HG03095 (cell line): ENCODE data around the gene BRWD1.
"Not testable (repeated sequence)": the region's sequence is repeated elsewhere in the genome, so short reads cannot be mapped to it uniquely, and the experiment has no call there.

ENCODE experiments used
- ATAC-seq: cut with Tn5 transposase; IDR thresholded peaks from one replicate; pipeline ENCODE4 v1.9.1; 2021; ENCODE audit warnings: moderate library complexity; ENCODE audit not compliant: unreplicated experiment

BRWD1 gene

DNA sequence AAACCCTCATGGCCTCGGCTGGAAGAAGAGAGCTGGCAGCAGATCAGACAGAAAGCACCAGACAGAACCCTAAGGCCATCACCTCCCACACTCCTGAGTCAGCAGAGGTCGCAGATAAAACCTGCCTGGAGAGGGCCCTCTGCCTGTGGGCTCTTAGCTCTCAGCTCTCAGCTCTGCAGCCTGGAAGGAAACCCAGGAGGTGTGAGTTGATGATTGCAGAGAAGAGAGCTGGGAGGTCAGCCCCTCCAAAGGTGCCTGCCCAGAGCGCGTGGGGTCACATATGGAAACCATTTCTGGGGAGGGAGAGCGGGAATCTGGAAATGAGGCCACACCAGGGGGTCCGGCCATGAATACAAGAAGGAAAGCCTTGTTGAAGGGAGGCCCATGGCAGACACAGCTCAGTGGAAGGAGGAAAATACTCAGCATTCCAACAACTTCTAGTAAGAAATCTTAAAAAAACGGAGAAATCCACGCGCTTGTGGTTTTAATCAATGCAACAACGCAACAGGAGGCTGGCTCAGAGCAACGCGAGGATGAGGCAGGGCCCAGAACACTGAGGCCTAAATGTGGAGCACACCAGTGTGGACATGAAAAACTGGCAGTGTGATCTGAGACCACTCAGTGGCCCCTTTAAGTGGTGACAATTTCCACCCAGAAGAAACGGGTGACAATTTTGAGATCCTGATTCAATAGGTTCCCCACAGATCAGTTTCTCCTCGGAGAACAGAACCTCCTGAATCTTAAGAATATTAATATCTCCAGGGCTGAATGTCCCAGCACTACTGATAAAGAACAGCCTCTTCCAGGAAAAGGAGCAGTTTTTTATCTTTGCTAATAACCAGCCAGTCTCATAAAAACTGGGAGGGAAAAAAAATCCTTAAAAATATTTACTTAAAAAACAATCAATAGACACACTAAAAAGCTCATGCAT, 175.9 kb downstream of the BRWD1 start:
- no peak for ATAC-seq

DNA sequence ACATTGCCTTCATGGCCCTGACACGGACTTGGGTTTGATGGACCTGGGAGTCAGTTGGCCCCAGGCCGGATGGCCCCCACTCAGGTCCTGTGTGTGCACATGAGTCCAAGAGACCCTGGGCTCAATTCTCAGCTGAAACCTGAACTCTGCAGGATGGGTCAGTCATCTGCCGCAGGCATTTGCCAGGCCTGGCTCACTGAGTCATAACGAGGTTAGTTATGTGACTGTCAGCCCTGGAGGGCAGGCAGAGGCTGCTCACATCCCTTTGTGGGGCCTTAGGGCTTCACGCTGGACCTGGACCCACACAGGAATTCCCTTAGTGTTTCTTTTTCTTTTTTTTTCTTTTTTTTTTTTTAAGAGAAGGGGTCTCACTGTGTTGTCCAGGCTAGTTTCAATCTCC, 176.7 kb downstream of the BRWD1 start:
- ATAC-seq = no peak

DNA sequence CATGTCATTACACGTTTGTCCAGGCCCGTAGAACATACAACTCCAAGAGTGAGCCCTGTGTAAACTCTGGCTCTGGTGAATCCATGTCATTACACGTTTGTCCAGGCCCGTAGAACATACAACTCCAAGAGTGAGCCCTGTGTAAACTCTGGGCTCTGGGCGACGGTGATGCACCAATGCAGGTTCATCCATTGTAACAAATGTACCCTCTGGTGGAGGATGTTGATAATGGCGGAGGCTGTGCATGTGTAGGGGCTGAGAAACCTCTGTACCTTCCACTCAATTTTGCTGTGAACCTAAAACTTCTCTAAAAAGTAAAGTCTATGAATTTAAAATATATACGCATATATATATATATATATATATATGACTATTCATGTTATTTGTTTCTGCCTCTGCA, 177.3 kb downstream of the BRWD1 start:
- ATAC-seq = not testable (repeated sequence)

DNA sequence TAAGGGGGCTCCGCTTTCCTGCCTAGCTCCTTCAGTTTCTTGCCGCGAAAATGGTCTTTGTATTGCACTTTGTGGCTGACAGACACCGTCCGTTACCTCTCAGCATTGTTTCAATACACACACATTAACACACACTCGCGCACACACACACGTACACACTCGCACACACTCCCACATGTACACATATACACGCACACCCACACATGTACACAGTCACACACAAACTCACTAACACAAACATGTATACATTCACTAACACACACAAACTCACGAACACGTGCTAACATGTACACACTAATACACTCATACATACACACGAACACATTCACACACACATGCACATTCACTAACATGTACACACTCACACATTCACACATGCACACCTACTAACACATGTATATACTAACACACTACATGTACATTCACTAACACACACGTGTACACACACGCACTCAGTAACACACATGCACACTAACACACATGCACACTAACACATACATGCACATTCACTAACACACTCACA, 179.1 kb downstream of the BRWD1 start:
- no peak for ATAC-seq
